PFSK-1 (cell line): ENCODE results near the gene OTP.

ENCODE experiments used
- FOXP2 ChIP-seq: optimal IDR thresholded peaks from 2 replicates; pipeline ENCODE3; 2011; ENCODE audit warnings: borderline replicate concordance, control low read depth, inconsistent platforms; ENCODE audit not compliant: insufficient read depth; ENCODE audit errors: extremely low read length, extremely low read depth
- POLR2AphosphoS5 ChIP-seq: IDR thresholded peaks from 2 replicates; pipeline ENCODE4 v1.6.1; 2012; ENCODE audit warnings: low read depth, mild to moderate bottlenecking, control low read depth, low read length, moderate library complexity
- REST ChIP-seq, 2 experiments: IDR thresholded peaks; 2 replicates each; pipeline versions ENCODE4 v1.6.1 to v1.8.0; 2011 to 2012; ENCODE audit warnings: low read depth in 2 of 2, low read length in 2 of 2, control low read depth in 1 of 2, inconsistent platforms in 1 of 2, mild to moderate bottlenecking in 1 of 2, moderate library complexity in 1 of 2; ENCODE audit not compliant: insufficient read depth in 1 of 2
- SIN3A ChIP-seq: IDR thresholded peaks from 2 replicates; pipeline ENCODE4 v1.6.1; 2012; ENCODE audit warnings: mild to moderate bottlenecking, low read length, moderate library complexity, borderline replicate concordance; ENCODE audit not compliant: insufficient read depth
- TAF1 ChIP-seq: IDR thresholded peaks from 2 replicates; pipeline ENCODE4 v1.6.1; 2012; ENCODE audit warnings: low read length, control low read depth, borderline replicate concordance; ENCODE audit not compliant: insufficient read depth

Gene OTP

GRCh38 chr5:77629509-77630113 is 8.9 kb downstream of the OTP start:
- TF ChIP-seq FOXP2: no peak
- no peak for TF ChIP-seq TAF1
- no peak for TF ChIP-seq POLR2AphosphoS5
- no peak for TF ChIP-seq REST (IDR thresholded peaks at IDR 0.05; ENCODE audit: insufficient read depth in 1 of 2, low read depth in 2 of 2, low read length in 2 of 2)
- no peak for TF ChIP-seq SIN3A

GRCh38 chr5:77628840-77629508 is 9.5 kb downstream of the OTP start:
- TF ChIP-seq SIN3A (no peak), POLR2AphosphoS5 (no peak), TAF1 (no peak), REST (IDR thresholded peaks at IDR 0.05; ENCODE audit: insufficient read depth in 1 of 2, low read depth in 2 of 2, low read length in 2 of 2) (no peak), FOXP2 (no peak)

GRCh38 chr5:77627869-77628674 is 10.4 kb downstream of the OTP start:
- TF ChIP-seq POLR2AphosphoS5: no peak
- no peak for TF ChIP-seq TAF1
- no peak for TF ChIP-seq REST (IDR thresholded peaks at IDR 0.05; ENCODE audit: insufficient read depth in 1 of 2, low read depth in 2 of 2, low read length in 2 of 2)
- no peak for TF ChIP-seq SIN3A
- TF ChIP-seq FOXP2: no peak

GRCh38 chr5:77623203-77623740 is 15.2 kb downstream of the OTP start:
- TF ChIP-seq REST (IDR thresholded peaks at IDR 0.05; ENCODE audit: insufficient read depth in 1 of 2, low read depth in 2 of 2, low read length in 2 of 2): no peak
- no peak for TF ChIP-seq FOXP2
- no peak for TF ChIP-seq TAF1
- no peak for TF ChIP-seq SIN3A
- TF ChIP-seq POLR2AphosphoS5: no peak
